IPS DF 19.7 (cell line): ENCODE data around the gene CDK2AP2.
"Not testable (repeated sequence)": the region's sequence is repeated elsewhere in the genome, so short reads cannot be mapped to it uniquely, and the experiment has no call there.

Experiments
- DNase-seq: peaks from one replicate; pipeline ENCODE4 v3.0.0-alpha.2; 2013; ENCODE audit warnings: low read depth, low spot score

CDK2AP2 gene

GRCh38 chr11:67489885-67490726 lies 17.9 kb downstream of the CDK2AP2 start:
- DNase-seq = no peak

DNA sequence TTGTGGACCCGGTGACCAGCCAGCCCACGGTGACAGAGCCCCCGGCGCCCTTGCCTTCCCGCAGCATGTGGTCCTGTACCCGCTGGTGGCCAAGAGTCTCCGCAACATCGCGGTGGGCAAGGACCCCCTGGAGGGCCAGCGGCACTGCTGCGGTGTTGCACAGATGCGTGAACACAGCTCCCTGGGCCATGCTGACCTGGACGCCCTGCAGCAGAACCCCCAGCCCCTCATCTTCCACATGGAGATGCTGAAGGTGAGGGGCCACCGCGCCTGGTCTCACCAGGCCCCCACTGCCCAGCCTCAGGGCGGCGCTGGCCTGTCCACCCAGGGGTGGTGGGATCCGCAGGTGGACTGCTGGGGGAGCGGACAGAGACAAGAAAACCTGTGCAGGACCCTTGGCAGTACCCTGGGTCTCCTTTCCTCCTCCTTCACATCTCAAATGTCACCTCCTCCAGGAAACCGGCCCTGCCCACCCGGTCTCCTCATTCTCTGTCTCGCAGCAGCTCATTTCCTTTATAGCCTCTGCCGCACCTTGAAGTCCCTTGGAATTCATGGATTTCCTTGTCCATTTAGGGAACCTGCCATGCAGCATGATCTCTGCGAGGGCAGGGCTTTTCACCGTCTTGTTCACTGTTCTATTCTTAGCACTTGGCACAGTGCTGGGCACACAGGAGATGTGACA lies 18.6 kb downstream of the CDK2AP2 start:
- DNase-seq = no peak

- no peak for DNase-seq
These were observed 21.3 kb downstream of the CDK2AP2 start for GRCh38 chr11:67486481-67487195.

DNA sequence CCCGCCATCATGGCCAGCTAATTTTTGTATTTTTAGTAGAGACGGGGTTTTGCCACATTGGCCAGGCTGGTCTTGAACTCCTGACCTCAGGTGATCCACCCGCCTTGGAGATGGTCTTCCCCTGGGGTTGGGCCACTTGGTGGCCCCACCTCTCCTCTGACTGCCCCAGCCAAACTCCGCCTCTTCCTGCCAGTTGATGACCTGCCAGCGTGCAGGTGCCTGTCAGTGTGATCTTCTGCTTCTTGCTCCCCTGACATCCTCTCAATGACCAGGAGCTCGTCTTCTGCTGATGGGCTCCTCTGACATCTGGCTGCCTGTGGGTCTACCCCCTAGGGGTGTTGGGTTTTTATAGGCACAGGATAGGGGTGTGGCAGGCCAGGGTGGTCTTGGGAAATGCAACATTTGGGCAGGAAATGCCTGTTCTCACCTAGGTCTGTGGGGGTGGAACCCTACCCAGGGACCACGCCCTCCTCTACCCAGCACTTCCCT lies 22.0 kb downstream of the CDK2AP2 start:
- not testable (repeated sequence) for DNase-seq

GRCh38 chr11:67484847-67485311 lies 23.1 kb downstream of the CDK2AP2 start:
- DNase-seq = no peak

DNA sequence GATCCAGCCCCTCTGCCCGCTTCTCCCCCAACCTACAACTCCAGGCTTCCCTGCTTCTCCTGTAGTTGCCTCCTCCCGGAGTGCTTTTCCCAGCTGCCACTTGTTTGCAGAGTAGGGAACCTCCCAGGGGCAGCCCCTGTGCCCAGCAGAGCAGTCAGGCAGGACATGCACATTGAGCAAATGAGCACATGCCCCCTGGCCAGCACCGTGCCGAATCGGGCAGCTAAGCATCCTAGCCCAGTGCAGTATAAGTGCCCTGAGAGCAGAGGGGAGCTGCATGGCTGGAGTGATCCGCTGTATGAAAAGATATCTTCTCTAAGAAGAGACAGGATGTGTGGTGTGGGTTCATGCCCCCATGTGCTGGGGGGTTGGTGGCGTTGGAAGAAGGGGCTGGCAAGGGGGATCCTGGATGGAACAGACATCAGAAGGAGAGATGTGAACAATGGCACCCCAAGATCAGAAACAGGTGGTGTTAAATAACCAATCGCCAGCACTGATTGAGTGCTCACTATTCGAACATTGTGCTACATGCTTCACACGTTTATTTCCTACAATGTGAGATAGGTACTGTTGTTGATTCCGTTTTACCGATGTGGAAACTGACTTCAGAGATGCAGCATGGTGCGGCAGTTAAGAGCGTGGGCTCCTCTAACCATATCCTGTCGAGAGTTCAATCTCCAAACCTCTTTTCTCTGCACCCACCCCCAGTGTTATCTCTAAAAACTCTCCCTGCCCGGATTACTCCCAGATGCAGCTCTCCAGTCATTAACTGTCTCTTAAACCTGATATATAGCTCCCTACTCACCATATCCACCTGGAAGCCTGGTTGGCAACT lies 23.9 kb downstream of the CDK2AP2 start:
- no peak for DNase-seq

DNA sequence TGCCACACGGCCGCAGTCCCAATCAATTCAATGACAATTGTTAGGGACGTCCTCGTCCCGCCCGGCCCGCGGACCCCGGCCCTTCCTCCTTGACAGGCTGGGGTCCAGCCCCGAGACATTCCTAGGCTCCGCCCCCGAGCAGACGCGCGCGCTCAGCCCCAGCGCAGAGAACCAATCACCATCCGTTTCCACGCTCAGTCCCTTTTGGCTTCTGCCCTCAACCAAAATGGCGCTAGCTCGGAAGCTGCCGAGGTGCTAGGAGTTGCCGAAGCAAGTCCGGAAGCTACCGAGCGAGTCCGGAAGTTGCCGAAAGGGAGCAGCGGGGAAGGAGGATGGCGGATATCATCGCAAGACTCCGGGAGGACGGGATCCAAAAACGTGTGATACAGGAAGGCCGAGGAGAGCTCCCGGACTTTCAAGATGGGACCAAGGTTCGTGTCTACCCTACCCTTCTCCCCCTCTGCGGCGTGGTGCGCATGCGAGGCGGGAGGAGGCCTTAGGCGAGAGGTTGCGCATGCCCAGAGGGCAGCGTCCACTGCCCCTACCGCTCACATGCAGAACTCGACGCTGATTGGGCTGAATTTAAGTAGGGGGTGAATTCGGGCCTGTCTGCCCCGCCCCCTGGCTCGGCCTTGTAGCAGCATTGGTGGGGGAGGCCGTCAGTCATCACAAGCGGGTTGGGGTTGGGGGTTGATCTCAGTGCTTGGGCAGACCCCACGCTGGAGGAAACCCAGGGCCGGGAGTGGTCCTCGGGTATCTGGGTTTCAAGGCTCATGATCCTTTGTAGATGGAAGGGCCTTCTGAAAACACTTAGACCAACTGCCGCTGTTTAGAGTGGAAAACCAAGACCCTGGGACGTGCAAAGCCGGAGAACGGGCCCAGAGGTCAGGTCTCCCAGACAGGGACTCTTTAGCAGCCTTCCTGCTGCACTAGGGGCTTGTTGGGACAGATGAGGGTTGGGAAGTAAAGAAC lies 24.8 kb downstream of the CDK2AP2 start, which contains the start of gene AIP:
TSS of gene AIP (plus strand) at position 200 of the 972 bp plus-strand sequence. CDS start at position 333, 133 bp downstream.
- peak; percentile 95 for DNase-seq

DNA sequence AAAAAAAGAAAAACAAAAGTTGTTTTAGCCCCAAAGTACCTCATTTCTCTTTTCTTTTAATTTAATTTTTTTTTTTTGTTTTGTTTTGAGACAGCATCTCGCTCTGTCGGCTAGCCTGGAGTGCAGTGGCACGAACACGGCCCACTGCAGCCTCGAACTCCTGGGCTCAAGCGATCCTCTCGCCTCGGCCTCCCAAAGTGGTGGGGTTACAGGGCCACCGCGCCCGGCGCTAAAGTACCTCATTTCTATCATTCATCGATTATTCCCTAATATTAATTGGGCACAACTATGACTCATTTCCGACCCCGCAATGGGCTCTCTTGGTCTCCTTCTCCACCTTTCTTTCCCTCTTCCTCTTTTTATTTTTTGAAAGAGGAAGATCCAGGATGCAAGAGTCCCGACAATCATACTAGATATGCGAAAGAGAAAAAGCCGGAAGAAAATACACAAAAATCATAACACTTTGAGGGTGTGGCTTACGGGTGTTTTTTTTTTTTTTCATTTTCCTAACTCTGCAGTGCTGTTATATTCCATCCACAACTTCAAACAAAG lies 25.6 kb downstream of the CDK2AP2 start:
- no peak for DNase-seq

- not testable (repeated sequence) for DNase-seq
These were observed 30.5 kb downstream of the CDK2AP2 start for GRCh38 chr11:67477344-67478050.

- not testable (repeated sequence) for DNase-seq
These were observed 31.3 kb downstream of the CDK2AP2 start for GRCh38 chr11:67476692-67477091.

- no peak for DNase-seq
These were observed 35.1 kb downstream of the CDK2AP2 start for GRCh38 chr11:67472882-67473281.

GRCh38 chr11:67470337-67471002 lies 37.5 kb downstream of the CDK2AP2 start:
- DNase-seq = no peak

- DNase-seq = no peak
These were observed 38.5 kb downstream of the CDK2AP2 start for GRCh38 chr11:67469508-67469811.

- DNase-seq = peak; percentile 48
These were observed 39.0 kb downstream of the CDK2AP2 start, which contains the start of gene TMEM134 for GRCh38 chr11:67468759-67469507. TMEM134 (minus strand) TSS chr11:67469251; CDS start chr11:67469192, 59 bp downstream.

GRCh38 chr11:67468456-67468758 lies 39.6 kb downstream of the CDK2AP2 start:
- no peak for DNase-seq

GRCh38 chr11:67468056-67468455 lies 39.9 kb downstream of the CDK2AP2 start:
- no peak for DNase-seq

DNA sequence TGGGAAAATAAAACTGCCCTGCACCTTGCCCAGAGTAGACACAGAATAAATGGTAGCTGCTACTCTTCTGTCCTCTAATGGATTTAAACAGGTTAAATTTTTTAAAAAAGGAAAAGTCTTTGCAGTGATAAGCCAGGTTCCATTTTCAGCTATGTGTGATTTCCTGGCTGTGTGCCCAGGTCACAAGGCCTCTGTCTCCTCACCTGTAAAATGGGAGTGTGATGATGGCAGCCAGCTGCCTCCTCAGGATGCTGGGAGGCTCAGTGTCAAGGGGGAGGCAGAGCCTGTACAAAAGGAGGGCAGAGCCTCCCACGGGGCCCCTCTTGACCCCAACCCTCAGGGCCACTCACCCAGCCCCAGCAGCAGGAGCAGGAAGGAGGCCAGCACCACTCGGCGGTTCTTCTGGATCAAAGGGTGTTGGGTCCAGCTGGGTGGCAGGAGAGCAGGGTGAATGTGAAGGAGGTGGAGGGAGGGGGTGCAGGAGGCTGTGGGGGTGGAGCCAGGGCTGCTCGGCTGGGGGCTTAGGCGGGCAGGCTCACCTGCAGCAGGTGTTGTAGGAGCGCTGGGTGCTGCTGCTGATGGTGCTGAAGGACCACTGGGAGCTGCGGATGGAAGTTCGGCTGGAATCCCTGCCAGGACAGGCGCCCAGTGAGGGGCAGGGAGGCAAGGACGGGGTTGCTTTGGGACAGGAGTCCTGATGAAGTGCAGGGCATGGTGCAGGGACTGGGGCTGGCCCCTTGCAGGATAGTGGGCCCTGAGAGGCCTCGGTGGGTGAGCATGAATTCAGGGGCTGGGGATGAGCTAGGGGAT lies 40.8 kb downstream of the CDK2AP2 start:
- no peak for DNase-seq
